ENCODE results near the gene OR6C76.
"Not testable (repeated sequence)": the region's sequence is repeated elsewhere in the genome, so short reads cannot be mapped to it uniquely, and the experiment has no call there.

The OR6C76 gene
- total RNA-seq: 0 reads per million in 2 experiments

GRCh38 chr12:55425954-55426353, at the start of gene OR6C76:
TSS of gene OR6C76 (plus strand) at chr12:55426254. CDS start at chr12:55426254, 0 bp downstream.
- no peak for DNase-seq (ENCODE audit: low read depth)

DNA sequence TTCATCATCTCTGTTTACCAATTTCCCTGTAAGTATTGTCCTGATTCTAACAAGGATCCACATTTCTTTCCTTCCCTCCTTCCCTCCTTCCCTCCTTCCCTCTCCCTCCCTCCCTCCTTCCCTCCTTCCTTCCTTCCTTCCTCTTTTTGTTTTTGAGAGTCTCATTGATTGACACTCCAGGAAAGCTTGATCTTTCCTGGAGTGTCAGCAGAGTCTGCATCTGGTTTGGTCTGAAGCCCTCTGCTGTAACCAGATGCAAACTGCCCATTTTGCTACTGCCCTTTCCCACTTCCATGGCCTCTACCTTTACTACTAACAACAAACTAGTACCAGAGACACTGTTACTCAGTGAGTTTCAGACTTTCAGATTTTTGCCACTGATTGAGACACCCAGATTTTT, 40.2 kb upstream of the OR6C76 start:
- no peak for DNase-seq (ENCODE audit: low read depth)

DNA sequence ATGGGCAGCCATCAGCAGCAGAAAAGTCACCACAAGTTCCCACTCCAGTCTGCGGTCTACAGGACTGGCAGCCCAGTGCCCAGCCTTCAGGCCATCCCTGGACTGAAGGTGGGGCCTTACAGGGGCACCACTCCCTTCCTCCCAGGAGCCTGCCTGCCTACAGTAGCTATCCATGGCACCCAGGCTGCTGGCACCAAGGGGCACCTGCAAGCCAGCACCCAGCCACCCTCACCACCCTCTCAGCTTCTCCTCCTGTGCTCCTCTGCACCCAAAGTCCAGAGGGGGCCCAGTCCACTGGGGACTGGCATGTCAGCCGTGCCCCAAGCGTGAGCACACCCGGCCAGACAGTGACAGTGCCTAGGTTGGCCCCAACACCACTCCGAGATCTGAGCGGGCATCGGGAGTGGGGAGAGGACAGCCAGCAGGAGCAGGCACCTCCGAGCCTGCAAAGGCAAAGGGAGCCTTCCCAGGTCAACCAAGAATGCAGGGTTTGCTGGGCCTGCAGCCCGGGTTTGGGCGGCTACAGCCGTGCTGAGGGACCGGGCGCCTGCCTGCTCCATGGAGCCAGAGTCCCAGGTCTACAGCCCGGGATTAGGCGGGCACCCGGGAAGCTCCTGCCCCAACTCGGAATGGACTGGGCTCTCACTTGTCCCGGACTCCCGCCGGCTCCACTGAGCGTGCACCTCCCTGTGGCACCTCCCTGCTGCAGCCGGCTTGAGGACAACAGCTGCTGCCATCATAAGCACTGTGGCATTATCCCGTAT, 33.8 kb upstream of the OR6C76 start:
- DNase-seq (ENCODE audit: low read depth): no peak

GRCh38 chr12:55396326-55396725, 29.7 kb upstream of the OR6C76 start:
- no peak for DNase-seq (ENCODE audit: low read depth)

DNA sequence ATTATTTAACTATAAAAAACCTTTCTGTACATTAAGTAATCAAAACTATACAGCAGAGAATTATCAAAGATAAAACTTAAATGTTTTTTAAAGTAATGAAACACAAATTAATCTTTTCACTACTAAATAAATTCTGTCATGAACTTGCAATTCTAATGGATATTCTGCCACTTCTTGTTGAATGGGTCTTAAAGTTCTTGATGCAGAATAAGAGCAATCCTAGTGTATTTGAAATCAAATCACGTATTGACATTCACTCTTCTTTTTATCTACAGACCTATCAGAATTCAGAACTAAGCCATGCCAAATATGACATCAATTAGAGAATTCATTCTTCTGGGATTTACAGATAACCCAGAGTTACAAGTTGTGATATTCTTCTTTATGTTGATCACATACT, 25.8 kb upstream of the OR6C76 start, which contains the start of gene OR6C65:
Gene OR6C65, plus strand, starts transcription at position 301 of the 400 bp plus-strand sequence. Its CDS starts 0 bp downstream, at position 301.
- no peak for DNase-seq (ENCODE audit: low read depth)

- DNase-seq (ENCODE audit: low read depth): no peak
Observed at GRCh38 chr12:55407866-55408265, 18.2 kb upstream of the OR6C76 start.

- DNase-seq (ENCODE audit: low read depth): not testable (repeated sequence)
Observed at GRCh38 chr12:55409133-55409532, 16.9 kb upstream of the OR6C76 start.

GRCh38 chr12:55412138-55412537, 13.9 kb upstream of the OR6C76 start:
- not testable (repeated sequence) for DNase-seq (ENCODE audit: low read depth)

GRCh38 chr12:55413498-55414388, 12.3 kb upstream of the OR6C76 start:
- not testable (repeated sequence) for DNase-seq (ENCODE audit: low read depth)

GRCh38 chr12:55414396-55414823, 11.6 kb upstream of the OR6C76 start:
- DNase-seq (ENCODE audit: low read depth): not testable (repeated sequence)

DNA sequence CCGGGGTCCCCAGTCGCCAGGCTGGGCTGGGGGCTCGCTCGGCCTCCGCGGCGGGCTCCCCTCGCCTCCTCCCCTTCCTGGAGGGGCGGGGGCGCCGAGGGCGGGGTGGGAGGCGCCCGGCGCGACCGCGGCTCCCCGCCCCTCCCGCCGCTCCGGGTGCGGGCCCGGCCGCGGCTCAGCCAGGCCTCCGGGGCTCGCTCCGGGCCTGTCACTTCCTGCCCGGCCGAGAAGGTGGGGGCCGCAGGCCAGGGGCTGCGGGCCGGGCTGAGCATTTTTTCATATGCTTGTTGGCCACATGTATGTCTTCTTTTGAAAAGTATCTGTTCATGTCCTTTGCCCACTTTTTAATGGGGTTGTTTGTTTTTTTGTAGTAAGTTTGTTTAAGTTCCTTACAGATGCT, 11.2 kb upstream of the OR6C76 start:
- not testable (repeated sequence) for DNase-seq (ENCODE audit: low read depth)

DNA sequence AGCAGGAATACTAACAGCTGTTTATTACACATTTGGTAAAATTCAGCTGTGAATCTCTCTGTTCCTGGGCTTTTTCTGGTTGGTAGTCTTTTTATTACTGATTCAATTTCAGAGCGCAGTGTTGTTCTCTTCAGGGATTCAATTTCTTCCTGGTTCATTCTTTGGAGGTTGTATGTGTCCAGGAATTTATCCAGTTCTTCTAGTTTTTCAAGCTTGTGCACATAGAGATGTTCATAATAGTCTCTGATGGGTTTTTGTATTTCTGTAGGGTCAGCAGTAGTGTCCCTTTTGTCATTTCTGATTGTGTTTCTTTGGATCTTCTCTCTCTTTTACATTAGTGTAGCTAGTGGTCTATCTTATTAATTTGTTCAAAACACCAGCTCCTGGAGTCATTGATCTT, 9.1 kb upstream of the OR6C76 start:
- DNase-seq (ENCODE audit: low read depth): no peak

- DNase-seq (ENCODE audit: low read depth): no peak
Observed at GRCh38 chr12:55420307-55420962, 5.6 kb upstream of the OR6C76 start.

- no peak for DNase-seq (ENCODE audit: low read depth)
Observed at GRCh38 chr12:55428331-55429243, 2.5 kb downstream of the OR6C76 start.

- DNase-seq (ENCODE audit: low read depth): not testable (repeated sequence)
Observed at GRCh38 chr12:55441233-55441632, 15.2 kb downstream of the OR6C76 start.

GRCh38 chr12:55443776-55444175, 17.7 kb downstream of the OR6C76 start, which contains the start of gene OR6C2:
TSS of gene OR6C2 (plus strand) at chr12:55444076. CDS start at chr12:55452214, 8,138 bp downstream.
- DNase-seq (ENCODE audit: low read depth): no peak

DNA sequence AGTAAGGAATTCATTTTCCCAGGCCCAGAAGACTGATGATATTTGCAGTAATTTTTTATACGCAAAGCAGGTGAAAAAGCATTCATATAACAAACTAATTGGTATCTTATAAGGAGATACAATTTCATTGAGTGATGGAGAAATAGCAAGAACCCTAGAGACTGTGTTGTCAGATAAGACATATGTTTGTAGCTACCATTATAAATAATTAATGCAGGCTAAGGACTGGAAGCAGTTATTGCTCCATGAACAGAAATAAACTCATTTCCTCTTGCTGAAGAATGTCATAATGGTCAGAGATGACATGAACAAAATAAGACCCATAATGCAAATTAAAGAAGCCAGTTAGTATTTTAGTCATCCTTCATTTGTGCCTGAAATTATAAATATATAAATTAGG, 19.3 kb downstream of the OR6C76 start:
- DNase-seq (ENCODE audit: low read depth): no peak

DNA sequence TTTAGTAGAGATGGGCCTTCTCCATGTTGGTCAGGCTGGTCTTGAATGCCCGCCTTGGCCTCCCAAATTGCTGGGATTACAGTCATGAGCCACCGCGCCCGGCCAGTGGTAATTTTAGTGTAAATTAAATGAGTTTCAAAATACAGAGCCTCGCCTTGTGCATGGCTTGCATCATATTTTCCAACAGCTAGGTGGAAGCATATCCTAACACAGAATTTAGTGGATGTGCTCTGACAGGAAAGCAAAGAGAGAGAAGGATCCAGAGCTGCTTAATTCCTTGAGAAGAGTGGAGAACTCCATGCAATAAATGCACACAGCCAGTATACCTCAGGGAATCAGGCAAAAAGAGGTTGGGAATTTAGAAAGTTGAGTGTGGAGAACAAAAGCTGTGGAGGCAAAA, 20.3 kb downstream of the OR6C76 start:
- DNase-seq (ENCODE audit: low read depth): no peak

- no peak for DNase-seq (ENCODE audit: low read depth)
Observed at GRCh38 chr12:55448825-55449224, 22.8 kb downstream of the OR6C76 start.

DNA sequence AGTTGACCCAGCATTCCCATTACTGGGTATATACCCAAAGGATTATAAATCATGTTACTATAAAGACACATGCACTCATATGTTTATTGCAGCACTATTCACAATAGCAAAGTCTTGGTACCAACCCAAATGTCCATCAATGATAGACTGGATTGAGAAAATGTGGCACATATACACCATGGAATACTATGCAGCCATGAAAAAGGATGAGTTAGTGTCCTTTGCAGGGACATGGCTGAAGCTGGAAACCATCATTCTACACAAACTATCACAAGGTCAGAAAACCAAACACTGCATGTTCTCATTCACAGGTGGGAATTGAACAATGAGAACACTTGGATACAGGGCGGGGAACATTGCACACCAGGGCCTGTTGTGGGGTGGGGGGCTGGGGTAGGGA, 38.9 kb downstream of the OR6C76 start:
- DNase-seq (ENCODE audit: low read depth): not testable (repeated sequence)

- no peak for DNase-seq (ENCODE audit: low read depth)
Observed at GRCh38 chr12:55467836-55468235, 41.8 kb downstream of the OR6C76 start.
